Measurements from ENCODE around the gene PTPRN.
"Not testable (repeated sequence)": the region's sequence is repeated elsewhere in the genome, so short reads cannot be mapped to it uniquely, and the experiment has no call there.

Gene PTPRN

GRCh38 chr2:219309278-219309677 lies at the start of gene PTPRN:
TSS of gene PTPRN (minus strand) at chr2:219309401. CDS start at chr2:219309332, 69 bp downstream.
- DNase-seq (ENCODE audit: low read depth in 3 of 3, low spot score in 1 of 3): no peak

DNA sequence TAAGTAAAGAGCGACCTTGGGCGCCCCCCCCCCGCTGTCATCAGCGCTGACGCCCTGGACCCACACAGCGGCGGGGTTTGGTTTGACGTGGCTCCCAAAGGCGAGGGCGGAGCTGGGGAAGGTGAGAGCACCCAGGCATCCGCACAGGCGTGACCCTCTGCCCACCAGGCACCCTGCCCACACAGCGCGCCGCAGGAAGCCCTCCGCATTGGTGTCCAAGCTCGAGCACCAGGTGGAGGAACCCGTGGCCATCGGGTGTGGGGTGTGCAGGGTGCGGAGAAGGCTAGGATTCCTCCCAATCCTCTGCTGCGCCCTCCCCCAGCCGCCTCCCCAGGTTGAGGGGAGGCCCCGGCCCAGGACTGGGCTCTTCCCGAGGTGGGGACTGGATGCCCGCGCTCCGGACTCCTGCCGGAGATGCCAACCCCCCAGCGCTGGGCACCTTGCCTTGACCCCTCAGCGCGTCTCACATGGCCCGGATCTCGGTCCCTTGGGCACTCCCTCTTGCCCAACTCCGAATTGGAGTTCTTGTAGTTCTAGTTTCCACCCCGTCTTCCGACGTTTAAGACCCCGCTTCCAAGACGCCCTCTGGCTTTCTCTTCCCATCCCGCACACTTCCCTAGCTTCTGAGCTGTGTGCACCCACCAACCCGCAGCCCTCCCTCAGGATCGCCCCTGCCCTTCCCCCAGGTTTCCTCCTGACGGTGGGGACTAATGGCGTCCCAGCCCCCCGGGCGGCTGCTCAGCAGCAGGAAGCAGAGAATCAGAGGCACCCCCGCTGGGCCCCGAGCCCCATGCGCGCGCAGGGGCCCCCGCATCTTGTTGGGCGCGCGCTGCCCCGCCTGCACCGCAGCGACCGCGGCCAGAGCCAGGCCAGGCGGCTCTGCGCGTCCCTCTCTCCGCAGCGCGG lies 49.2 kb upstream of the PTPRN start:
- DNase-seq (ENCODE audit: low read depth in 3 of 3, low spot score in 1 of 3): no peak

- no peak for DNase-seq (ENCODE audit: low read depth in 3 of 3, low spot score in 1 of 3)
Measured at GRCh38 chr2:219356834-219357233, 47.6 kb upstream of the PTPRN start.

DNA sequence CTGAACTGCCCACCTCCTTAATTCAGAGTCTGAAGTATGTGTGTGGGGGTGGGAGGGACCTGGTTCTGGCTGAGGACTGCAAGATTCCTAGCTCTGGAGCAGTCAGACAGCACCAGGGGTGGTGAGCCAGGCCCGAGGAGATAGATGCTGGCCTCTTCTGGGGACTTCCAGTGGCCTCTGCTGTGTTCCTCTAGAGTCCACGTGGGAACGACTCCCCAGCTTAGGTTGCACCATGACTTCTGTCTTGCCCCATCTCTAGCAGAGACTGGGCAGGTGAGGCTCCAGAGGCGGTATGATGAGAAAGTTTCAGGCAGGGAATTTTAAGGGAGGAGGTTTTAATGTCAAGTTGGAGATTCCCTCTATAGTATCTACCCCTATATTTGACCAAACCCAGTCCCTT lies 45.4 kb upstream of the PTPRN start:
- no peak for DNase-seq (ENCODE audit: low read depth in 3 of 3, low spot score in 1 of 3)

DNA sequence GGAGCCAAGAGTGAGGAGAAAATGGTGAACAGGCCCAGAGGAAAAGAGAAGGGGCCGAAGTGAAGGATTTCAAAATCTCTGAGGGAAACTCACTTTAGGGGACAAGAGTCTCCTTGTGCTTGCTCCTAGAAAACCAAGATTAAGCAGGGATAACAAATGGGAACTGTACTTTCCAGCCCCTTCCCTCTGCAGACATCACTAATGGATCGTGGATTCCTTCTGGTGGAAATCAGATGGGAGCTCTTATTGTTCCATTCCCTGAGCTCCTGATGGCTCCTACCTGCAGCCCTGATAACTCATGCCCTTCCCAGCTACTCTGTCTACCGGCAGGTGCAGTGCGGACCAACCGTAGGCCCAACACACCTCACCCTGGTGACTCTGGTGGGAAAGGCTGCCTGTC lies 43.9 kb upstream of the PTPRN start:
- no peak for DNase-seq (ENCODE audit: low read depth in 3 of 3, low spot score in 1 of 3)

GRCh38 chr2:219352448-219353023 lies 43.3 kb upstream of the PTPRN start:
- peak; percentile 5 to 49 (median 29) for DNase-seq (ENCODE audit: low read depth in 3 of 3, low spot score in 1 of 3)

GRCh38 chr2:219350710-219351221 lies 41.6 kb upstream of the PTPRN start:
- DNase-seq (ENCODE audit: low read depth in 3 of 3, low spot score in 1 of 3): no peak

DNA sequence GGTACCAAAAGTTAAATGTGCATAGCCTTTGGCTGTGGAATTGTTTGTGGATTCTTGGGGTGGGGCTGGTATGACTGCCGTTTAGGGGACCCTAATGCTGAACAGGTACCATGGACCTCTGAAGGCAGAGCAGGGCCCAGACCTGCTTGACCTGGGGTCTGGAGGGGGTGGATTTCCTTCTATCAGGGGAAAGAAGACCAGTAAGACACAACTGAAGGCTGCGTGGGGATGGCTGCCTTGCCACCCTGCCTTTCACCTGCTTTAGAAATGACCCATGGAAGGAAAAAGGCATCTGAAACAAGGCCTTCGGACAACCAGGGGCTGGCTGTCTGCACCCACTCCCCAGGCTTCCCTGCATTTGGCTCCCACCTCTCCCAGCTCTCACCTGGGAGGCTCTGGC lies 41.0 kb upstream of the PTPRN start:
- DNase-seq (ENCODE audit: low read depth in 3 of 3, low spot score in 1 of 3): no peak

DNA sequence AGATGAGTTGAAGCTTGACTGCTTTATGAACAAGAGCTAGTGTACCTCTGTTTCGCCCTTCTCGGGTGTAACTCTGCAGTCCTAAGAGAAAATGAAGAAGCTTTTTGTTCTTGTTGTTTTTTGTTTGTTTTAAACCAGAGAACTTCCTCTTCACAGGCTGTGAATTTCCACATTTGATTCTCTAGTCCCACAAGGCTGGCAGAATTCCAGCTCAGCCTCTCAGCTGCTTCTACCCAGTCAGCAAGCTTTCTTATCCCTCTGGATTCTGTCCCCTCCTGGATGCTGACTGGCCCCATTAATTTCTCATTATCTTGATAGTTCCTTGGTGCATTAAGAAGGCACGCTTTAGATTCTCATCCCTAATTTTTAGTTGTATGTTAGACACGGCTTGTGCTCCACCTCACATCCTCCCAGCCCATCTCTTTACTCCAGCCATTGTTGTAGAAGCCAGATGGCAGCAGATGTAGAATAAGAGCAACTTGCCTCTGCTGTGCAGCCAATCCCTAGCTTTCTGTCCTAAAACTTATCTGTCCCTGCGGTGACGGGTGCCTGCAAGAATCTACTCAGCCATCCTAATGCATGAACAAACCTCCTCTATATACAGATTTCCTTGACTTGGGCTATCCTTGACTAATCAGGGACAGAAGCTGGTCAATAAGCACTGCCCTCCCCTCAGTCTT lies 35.7 kb upstream of the PTPRN start:
- DNase-seq (ENCODE audit: low read depth in 3 of 3, low spot score in 1 of 3): no peak

GRCh38 chr2:219335373-219335786 lies 26.2 kb upstream of the PTPRN start:
- DNase-seq (ENCODE audit: low read depth in 3 of 3, low spot score in 1 of 3): no peak

GRCh38 chr2:219334076-219334475 lies 24.9 kb upstream of the PTPRN start:
- DNase-seq (ENCODE audit: low read depth in 3 of 3, low spot score in 1 of 3): no peak

DNA sequence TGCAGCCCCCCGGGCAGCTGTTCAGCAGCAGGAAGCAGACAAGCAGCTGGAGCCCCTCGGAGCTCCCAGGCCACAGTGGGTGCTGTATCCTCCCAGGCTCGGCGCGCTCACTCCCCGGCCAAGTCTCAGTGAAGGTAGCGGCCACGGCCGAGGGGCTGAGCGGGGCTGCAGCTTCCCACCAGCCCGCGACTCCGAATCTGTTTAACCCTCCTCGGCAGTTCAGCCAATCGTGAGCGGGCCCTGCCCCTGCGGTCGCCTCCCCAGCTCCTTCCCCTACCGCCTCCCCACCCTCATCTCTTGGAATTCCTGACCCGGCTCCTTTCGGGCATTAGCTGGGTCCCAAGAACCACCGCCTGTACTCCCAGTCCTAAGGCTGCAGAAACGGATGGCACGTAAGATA lies 23.3 kb upstream of the PTPRN start, which contains the start of gene RESP18:
TSS of gene RESP18 (minus strand) at position 203 of the 400 bp plus-strand sequence.
- no peak for DNase-seq (ENCODE audit: low read depth in 3 of 3, low spot score in 1 of 3)

DNA sequence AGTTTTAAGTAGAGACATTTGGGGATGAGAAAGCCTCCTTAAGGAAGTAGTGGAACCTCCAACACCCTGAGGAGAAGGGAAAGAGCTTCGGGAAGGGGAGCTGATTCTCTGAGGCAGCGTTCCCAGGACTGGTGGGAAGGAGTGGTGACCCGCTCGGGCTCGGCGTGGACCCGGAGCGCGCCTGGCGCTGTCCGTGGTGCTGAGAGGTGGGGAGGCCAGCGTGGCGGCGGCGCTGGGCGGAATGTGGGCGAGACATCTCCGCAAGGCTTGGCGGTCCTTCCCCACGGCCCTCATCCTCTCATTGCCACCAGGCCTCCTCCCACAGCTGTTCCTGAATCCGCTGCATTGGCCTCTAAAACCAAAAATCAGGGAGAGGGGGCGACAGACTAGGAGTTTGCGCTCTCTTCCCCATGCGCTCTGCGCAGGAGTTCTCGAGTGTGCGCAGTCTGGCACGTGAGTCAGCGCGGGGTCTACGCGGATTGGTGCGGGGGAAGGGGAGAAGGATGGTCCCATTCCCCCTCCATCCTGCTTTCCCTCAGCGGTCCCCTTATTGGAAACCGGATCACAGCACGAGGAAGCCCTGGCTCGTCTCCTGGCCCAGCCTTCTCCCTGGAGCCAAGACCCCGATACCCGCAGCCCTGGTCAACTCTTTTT lies 22.5 kb upstream of the PTPRN start:
- DNase-seq (ENCODE audit: low read depth in 3 of 3, low spot score in 1 of 3): peak in 1 of 3 donors; percentile 7

DNA sequence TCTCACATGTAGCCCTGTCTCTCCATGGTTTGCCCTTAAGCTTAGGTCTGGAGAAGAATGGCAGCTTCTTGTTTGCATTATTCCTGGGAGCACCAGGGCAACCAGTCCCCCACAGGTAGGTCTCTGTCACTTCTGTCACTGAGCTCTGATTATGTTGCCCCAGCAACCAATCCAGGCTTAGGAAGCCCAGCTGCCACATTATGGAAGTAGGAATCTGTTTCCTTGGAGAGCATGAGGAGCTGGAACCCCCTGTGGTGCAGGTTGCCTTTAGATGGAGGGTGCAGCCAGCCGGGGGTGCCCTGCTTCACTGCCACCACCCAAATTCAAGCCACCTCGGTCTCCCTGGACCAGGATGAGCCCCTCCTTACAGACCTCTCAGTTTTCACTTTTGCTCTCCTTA lies 18.5 kb upstream of the PTPRN start:
- DNase-seq (ENCODE audit: low read depth in 3 of 3, low spot score in 1 of 3): no peak

DNA sequence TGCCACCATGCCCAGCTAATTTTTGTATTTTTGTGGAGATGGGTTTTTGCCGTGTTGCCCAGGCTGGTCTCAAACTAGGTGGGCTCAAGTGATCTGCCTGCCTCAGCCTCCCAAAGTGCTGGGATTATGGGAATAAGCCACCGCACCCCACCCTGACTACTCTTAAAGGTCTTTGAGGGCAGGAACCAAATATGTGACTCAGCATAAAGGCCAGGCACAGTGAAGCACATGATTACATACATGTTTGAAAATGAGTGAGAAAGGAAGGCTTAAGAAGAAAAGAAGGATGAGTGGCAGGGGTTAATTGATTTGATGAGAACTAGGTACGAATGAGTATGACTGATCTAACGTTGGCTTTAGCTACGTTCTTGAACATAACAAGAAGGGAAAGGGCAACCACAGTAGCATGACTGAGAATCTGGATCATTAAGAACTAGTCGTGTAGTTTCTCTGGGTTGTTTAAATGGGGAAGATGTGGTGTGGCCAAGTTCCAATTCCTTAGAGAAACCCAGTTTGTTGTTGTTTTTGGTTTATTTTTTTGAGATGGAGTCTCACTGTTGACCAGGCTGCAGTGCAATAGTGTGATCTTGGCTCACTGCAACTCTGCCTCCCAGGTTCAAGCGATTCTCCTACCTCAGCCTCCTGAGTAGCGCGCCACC lies 16.6 kb upstream of the PTPRN start:
- DNase-seq (ENCODE audit: low read depth in 3 of 3, low spot score in 1 of 3): no peak

DNA sequence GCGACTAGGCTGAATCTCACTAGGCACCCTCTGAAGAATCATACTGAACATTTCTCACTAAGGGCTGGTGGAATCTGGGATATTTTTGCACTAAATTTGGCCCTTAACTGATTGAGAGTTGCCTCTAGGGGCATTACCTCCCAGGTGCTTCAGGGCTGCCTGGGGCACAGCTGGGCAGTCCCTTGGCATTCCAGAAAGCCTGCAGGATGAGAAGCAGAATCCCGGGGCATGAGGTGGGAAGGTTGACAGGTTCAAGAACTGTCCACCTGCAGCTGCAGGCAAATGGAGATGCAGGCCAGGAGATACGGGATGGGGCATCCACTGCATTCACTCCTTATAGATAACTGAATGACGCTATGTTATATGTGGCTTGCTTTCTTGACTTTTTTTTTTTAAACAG lies 15.9 kb upstream of the PTPRN start:
- no peak for DNase-seq (ENCODE audit: low read depth in 3 of 3, low spot score in 1 of 3)

DNA sequence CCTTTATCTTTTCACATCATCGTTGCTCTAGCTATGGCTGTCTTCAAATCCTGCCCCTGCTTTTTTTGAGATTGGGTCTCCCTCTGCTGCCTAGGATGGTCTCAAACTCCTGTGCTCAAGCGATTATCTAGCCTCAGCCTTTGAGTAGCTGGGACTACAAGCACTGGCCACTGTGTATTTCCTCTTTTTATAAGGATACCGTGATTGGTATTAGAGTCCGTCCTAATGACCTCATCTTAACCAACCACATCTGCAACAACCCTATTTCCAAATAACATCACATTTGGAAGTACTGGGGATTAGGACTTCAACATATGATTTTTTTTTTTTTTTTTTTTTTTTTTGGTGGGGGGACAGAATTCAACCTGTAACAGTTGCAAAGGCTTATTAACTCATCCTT lies 14.2 kb upstream of the PTPRN start:
- no peak for DNase-seq (ENCODE audit: low read depth in 3 of 3, low spot score in 1 of 3)

DNA sequence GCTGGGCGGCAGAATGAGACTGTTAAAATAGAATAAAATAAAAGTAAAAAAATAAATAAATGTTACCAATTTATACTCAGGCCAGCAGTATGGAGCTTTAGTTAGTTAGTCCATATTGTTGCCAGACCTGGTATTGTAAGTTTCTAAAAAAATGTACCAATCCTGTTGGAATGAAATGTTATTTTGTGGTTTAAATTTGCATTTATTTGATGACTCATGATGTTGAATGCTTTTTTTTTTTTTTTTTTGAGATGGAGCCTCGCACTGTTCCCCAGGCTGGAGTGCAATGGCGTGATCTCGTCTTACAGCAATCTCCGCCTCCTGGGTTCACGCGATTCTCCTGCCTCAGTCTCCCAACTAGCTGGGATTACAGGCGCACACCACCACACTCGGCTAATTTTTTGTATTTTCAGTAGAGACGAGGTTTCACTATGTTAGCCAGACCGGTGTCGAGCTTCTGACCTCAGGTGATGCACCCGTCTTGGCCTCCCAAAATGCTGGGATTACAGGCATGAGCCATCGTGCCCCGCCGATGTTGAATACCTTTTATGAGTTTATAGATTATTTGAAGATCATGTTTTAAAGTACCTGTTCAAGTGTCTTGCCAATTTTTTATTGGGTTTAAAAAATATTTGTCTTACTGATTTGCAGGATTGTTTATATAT lies 5.7 kb upstream of the PTPRN start:
- no peak for DNase-seq (ENCODE audit: low read depth in 3 of 3, low spot score in 1 of 3)

DNA sequence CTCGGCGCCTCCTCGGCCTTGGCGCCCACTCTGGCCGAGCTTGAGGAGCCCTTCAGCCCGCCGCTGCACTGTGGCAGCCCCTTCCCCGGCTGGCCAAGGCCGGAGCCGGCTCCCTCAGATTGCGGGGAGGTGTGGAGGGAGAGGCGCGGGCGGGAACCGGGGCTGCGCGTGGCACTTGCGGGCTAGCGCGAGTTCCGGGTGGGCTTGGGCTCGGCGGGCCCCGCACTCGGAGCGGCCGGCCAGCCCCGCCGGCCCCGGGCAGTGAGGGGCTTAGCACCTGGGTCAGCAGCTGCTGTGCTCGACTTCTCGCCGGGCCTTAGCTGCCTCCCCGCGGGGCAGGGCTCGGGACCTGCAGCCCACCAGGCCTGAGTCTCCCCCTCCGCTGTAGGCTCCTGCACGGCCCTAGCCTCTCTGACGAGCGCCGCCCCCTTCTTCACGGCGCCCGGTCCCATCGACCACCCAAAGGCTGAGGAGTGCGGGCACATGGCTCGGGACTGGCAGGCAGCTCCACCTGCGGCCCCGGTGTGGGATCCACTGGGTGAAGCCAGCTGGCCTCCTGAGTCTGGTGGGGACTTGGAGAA lies 3.6 kb upstream of the PTPRN start:
- not testable (repeated sequence) for DNase-seq (ENCODE audit: low read depth in 3 of 3, low spot score in 1 of 3)
